Smooth muscle cell of the brain vasculature (primary cell): ENCODE measurements around the gene ACBD6.

ENCODE experiments used
- DNase-seq: peaks from one replicate; pipeline ENCODE4 v3.0.0-alpha.2; 2012; ENCODE audit warnings: low read depth, low spot score

ACBD6 gene

GRCh38 chr1:180241716-180242544, 260.4 kb downstream of the ACBD6 start:
- DNase-seq: no peak

DNA sequence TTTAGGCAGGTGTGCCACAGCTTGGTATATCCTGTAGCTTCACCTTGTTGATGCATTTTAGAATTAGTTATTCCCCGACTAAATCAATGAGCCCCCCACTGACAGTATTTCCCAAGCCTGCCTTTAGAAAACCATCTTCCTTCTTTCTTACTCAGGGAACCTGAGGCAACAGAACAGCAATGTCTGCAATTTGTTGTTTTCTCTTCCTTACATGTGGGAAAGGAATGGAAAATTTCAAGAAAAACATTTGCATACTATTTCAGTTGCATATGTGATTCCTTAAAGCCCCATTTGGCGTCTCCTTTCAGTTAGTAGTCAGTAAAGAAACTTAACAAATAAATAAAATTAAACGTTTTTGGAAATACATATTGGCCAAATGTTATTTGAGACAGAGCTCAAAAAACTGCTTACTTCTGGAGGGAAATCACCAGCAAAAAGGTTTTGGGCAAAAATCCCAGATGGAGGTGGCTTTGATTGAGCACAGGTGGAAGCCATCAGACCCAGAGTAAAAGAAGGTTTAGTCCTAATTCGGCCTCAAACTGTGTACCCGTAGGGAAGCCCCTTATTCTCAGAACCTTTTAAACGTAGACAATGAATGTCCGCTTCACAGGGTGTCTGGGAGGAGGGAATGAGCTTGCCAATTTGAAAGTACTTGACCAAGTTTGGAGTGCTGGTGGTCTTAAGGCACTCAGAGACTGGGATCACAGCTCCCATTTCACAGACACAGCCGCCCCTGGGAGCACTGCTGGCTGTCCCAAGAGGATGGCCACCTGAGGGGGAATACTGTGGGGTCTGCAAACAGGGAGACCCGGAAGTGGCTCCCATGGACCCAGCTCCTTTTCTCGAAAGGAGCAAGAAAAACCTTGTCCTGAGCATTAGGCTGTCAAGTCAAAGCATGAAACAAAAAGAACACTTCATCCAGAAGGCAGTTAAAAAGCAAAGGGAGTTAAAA, 263.0 kb downstream of the ACBD6 start:
- DNase-seq: no peak

DNA sequence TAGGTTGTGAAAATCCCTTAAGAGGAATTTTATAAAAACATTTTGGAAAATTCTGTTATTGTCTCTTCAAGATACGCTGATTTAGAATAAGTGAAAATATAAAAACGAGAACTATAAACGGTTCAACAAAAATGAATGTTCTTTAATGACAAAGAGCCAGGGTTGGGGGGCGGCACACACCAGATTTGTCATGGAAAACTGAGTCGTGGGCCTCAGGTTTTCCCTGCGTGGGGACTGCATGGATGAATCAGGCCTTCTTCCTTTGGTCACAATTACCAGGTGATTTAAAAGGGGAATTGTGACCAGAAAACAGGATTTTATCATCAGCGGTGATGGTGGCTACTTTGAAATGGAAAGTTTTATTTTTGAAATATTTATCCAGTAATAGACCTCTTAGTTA, 263.7 kb downstream of the ACBD6 start:
- DNase-seq: no peak
